NK-92 (cell line): ENCODE measurements around the gene MAGI1.
"Not testable (repeated sequence)": the region's sequence is repeated elsewhere in the genome, so short reads cannot be mapped to it uniquely, and the experiment has no call there.

Experiments used
- DNase-seq: peaks from one replicate; lab custom pipeline; 2025; ENCODE audit not compliant: unreplicated experiment; lab: John Stamatoyannopoulos, UW

Gene MAGI1

DNA sequence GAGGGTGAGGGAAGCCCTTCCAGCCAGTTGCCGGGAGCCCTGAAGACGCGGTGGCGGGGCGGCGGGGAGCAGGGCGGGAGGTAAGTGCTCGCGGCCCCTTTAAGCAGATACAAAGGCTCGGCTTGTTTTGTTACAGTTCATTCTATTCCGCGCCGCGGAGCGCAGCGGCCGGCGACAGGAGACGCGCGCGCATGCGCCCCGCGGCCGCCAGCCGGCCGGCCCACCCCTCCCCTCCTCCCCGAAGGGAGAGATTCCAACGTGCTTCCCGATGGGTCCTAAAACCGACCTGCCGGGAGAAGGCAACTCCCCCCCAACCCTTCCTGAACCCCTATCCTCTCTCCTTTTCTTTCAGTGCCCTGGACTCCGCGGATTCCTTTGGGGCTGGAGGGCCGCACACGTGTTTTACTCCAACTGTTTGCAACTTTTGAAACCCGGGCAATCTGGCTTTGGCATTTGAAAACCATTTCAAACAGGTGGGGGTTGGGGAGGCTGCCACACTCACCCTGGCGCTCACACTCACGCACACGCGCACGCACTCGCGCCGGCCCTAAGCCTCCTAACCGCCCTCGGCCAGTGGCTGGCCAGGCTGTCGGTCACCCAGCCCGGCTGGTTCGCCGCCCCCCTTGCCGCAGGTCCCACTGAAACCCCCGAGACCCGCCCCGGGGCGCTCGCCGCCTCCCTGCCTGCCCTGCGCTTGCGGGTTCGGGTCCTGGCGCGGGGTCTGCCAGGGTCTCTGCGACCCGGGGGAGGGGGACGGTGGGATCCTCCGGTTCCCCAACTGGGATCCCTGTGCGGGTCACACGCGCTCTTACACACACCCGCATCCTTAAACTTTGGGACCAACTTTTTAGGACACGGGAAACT is at the start of gene MAGI1:
Gene MAGI1 (minus strand): TSS at position 193 of the 864 bp plus-strand sequence. CDS start 610 bp downstream, outside the sequence.
- DNase-seq: no peak

DNA sequence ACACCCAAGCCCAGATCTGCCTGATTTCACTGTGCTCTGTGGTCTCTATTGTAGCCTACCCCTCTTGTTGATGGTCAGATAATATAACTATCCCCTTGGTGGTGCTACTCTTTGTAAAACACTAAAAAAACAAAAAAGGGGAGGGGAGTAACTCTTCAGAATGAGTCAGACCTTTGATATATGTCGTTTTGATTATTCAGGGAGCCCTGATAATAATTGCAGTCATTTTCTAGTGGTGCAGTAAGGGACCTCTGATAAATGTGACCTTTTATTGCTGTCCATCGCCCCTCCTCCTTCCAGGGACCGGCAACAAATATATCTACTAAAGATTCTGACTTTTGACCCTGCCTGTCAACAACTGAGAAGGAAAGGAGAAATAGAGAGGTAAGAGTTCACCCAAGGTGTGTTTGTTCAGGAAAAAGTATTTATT is 45.1 kb upstream of the MAGI1 start:
- no peak for DNase-seq

DNA sequence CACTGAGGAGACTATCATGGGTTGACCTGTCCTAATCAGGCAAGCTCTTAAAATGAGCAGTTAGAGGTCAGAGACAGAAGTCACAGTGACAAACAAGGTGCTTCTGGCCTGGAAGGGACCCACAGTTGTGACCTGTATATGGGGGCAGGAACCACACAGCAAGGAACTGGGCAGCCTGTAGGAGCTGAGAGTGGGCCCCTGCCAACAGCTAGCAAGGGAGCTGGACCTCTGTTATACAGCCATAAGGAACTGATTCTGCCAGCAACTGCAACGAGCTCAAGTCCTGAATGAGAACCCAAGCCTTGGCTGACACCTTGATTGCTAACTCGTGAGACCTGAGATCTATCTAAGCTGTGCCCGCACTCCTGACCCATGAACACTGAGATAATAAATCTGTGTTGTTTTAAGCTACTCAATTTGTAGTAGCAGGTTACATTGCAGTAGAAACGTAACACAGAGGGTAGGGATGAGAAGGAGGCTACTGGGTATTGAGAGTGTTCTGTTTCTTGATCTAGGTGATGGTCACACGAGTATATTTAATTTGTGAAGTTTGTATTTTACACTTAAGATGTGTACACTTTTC is 44.5 kb upstream of the MAGI1 start:
- no peak for DNase-seq

DNA sequence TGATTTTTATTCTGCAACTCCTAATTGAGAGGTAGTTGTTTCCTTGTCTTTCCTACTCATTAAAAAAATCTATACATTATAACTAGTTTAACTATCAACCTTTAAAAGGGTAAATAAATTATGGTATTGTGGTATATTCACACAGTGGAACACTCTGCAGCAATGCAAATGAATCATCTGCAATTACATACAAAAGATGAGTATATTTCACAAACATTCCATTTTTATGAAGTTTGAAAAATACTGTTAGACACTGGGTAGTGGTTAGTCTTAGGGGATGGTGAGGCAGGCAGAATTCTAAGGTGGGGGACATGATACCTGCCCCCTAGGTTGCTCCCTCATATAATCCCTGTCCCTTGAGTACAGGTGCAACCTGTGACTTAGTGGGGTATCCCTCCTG is 44.0 kb upstream of the MAGI1 start:
- DNase-seq: no peak

DNA sequence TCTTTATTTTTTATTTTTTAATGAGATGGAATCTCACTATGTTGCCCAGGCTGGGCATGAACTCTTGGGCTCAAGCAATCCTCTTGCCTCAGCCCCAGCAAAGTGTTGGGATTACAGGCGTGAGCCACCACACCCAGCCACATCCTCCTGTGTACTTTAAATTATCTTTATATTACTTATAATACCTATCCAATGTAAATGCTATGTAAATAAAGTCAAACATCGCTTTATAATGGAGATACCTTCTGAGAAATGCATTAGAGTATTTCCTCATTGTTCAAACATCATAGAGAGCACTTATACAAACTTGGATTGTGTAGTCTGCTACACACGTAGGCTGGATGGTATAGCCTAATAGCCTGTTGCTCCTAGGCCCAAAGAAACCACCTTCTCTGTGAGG is 41.4 kb upstream of the MAGI1 start:
- no peak for DNase-seq

DNA sequence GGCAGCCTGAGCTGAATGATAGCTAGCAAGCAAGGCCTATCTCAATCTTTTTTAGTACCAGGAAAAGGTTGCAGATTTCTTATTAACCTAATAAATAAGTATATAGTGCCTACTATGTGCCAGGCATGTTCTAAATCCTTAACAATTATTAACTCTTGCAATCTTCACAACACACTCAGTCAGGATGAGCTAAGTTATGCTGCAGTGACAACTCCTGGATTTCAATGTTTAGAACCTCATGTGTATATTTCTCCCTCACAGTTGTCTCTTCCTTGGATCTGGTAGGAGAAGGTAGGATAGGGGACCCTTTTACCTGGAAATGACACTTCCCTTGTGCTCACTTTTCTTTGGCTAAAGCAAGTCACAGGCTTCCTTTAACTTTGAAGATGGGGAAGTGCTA is 39.3 kb upstream of the MAGI1 start:
- DNase-seq: no peak

DNA sequence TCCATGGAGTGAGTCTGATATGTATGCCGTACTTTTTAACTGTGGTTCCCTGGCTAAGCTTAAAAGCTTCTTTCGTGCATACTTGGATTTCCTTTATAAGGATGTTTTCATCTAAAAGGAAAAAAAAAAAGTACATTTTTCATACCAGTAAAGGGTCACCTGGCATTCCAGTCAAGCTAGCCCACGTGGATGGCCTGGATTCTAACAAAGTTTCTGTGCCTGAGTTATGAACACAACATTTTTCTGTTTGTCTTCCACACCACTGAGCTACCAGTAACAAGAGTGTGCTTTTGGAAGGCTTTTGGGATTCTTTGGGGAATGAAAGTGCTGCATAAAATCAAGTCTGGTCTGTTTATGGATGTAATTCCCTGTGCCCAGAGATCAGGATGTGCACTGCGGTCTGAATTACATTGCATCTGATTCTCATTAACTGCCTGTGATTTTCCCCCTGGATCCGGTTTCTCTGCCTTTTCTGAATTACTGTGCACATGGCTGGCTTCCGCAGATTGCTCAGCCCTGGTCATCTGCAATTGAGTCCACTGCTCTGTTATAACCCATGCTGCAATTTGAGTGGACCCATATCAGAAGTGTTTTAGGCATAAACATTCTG is 38.2 kb upstream of the MAGI1 start:
- DNase-seq: no peak

DNA sequence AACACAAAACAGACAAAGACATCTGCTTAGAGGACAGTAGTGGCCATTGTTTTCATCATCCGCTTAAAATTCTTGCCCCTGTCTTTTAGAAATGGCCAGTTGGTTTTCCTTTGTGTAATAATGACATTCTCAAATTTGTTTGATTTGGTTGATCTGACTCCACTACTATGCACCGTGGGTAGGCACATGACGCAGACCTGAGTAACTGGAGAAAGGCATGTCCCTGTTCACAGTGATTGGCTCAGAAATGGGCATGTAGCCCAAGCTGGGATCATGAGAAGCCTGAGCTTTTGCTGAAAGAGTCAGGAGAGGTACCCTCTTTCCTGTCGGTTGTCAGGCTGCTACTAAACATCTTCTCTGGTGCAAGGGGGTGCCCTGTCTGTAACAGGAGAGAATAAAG is 36.6 kb upstream of the MAGI1 start:
- no peak for DNase-seq

DNA sequence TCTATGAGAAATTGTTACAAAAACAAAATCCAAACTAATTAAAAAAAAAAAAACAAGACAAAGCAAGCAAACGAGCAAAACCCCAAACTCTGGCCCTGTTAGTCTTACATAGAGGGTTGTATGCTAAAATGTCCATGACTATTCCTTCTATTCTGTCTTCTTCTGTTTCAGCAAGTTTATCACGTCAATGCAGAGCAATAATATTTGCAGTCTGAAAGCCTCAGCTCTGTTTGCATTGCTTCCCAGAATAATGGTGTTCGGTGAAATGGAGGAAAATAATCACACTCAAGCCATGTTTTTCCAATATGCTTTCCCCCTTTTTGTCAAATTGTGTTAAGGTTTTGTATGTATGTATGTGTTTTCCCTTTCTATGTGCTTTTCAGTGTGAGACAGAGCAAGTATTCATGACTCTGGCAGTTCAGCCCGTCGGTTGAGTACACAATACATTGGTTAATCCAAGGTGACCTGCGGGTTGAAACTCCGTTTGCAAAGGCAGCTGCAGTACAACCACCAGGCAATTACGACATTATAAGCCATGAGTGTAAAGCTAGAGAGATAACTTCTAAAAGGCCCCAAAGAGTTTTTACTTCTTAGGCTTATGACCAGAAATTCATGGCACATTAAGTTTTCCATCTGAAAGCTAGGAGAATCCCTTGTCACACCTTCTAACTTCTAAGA is 34.9 kb upstream of the MAGI1 start:
- no peak for DNase-seq

DNA sequence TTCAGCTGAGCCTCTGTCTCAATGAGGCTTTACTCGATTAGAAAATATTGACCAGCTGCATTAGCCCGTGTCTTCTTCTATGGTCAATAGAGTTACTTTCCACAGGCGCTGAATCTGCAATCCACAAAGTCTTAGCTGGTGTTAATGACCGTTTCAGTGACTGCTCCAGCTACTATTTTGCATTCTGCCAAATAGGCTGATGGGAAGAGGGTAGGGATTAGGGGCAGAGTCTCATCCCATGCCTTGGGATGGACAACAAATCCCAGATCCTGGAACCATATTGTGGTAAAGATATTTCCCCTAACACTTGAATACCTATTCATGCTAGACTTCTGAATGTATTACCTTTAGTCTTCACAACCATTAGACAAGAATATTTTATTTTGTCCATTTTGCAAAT is 29.5 kb upstream of the MAGI1 start:
- no peak for DNase-seq

DNA sequence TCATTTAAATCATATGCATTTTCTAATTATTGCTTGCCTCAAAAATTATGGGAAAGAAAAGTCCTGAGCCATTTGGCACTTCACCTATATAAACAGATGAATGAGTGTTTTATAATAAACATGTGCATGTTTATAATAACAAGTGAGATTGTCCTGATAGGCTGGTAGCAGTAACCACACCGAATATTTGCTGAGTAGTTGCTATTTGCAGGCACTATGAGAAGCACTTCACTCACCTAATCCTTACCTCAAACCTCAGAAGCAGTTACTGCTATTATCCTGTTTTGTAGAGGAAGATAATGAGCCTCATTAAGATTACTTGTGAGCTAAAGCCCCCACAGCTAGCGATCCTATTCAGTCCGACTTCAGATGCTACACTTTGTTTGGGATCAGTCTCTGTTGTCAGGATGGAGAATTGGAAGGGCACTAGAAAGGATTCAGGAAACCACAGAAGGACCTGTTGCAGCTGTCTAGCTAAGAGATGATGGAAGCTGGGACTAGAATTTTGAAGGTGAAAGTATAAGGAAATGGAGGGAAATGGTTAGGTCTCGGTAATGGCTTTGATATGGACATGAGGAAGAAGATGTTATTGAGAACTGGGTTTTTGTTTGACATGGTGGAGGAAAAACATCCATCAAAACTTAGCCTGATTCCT is 28.4 kb upstream of the MAGI1 start:
- DNase-seq: no peak

DNA sequence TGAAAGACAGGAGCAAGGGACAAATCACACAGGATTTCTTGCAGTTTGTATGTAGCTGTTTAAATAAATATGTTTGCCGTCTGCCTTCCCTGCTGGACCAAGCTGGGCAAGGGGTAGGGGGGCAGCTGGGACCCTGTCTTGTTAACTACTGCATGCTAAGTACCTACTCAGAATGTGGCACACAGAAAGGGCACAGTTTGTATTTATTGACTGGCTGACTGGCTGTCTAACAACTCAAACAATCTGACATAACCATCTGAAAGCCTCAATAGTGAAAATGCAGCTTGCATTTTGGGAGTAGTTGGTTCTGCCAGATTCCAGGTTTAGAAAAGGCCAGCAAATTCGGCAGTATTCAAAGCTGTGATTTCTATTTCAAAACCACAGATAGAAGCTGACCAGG is 16.6 kb upstream of the MAGI1 start:
- DNase-seq: no peak

DNA sequence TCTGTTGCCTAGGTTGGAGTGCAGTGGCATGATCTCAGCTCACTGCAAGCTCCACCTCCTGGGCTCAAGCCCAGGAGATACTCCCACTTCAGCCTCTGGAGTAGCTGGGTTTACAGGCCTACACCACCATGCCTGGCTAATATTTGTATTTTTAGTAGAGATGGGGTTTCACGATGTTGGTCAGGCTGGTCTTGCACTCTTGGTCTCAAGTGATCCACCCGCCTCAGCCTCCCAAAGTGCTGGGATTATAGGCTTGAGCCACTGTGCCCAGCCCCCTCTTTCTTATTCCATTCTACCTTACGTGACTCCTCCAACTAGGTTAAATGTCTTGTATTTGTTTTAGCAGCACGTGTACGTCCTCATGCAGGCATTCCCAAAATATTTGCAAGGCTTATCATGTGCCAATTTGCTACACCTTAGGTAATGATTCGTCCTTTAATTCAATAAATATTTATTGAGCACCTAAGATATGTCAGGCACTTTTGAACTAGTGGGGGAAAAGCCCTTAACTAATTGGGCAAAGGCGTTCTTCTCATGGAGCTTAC is 14.9 kb upstream of the MAGI1 start:
- DNase-seq: no peak

DNA sequence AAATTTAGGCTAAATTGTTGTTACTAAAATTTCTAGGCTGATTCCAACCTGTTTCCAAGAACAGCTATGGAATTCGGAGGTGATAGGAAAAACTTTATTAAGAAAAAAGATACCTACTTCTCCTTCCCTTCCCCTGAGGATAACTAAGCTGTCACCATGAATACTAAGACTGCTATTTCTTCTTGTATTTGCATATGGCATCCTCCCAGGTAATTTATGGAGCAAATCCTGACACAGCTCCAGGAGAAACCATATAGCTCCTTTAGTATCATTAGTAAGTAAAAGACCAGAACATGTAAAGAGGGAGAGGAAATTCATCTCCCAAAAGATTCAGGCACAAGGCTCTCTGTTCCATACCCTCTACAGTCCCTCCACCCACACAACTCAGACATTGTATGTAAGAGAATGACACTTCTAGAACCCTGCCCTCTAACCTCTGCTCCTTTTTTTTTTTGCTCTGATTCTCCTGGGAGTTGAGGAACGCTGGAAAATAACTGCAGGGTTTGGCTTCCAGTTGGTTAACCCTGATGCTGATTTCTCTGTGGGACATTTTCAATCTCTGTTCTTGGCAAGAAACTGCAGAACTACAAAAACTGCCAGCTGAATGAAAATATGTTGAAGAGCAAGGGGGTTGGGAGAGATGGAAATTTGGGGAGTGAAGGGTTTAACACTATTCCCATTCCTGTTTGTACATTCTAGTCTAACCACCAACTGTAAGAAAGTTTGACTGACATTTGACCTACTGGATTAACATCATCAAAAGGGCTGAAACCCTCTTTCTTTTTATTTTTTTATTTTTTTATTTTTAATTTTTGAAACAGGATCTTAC is 14.2 kb upstream of the MAGI1 start:
- no peak for DNase-seq

DNA sequence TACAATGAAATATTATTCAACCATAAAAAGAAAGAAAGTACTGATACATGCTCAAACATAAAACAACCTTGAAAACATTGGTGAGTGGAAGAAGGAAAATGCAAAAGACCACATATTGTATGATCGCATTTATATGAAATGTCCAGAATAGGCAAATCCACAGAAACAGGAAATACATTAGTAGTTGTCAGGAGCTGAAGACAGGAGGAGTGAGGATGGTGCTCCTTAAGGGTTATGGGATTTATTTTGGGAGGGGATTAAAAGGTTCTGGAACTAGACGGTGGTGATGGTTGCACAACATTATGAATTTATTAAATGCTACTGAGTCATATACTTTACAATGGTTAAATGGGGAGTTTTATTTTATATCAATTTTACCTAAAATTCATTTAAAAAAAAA is 12.1 kb upstream of the MAGI1 start:
- no peak for DNase-seq

DNA sequence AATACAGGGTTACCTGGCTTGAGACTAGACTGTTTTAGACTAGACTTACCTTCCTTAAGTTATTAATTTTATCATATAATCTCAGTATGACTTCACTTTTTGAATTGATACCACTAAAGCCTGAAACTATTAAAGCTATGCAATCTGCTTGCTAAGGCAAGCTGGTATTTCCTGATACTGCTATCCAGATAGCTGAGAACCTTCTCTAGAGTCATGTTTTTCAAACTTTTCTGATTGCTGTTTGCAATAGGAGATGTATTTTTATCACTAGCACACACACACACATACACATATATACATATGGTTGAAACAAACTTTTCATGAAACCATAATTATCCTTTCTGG is 9.3 kb upstream of the MAGI1 start:
- DNase-seq: no peak

DNA sequence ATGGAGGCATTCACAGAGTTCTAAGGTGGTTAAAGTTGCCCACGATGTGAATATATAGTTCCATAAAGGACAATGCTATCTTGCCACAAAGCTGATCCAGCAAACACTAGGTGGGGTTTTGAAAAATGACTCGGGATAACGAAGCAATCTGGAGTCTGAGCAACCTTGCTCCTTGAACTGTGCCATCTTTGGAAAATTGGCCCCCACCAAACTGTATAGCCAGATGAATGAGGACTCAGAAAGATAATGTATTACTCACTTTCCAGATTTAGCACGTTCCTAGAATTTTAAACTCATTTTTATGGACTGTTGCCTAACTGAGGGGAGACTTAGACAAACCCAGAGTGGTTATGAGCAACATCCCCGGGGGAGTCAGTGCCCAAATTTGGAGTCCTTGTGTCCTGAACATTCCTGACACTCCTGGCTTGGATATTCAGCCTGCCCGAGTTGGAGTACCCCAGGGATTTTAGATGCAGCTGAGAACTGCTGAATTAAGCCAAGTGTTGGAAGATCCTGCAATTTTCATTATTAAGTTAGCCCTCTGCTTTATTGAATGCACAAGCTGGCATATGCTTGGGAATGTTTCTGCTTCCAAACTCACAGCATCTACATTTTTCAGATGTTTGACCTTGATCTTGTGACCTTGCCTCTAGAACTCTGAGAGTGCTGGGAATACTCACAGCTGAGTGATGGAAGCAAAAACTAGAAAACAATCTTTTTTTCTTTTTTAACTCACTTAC is 8.8 kb upstream of the MAGI1 start:
- no peak for DNase-seq

DNA sequence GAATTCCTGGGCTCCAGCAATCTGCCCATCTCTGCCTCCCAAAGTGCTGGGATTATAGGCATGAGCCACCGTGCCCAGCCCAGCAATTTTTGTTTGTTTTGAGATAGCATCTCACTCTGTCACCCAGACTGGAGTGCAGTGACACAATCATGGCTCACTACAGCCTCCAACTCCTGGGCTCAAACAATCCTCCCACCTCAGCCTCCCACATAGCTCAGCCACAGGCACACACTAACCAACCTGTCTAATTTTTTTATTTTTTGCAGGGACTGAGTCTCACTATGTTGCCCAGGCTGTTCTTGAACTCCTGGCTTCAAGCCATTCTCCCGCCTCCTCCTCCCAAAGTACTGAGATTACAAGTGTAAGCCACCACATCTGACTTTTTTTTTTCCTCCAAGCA is 7.6 kb upstream of the MAGI1 start:
- DNase-seq: not testable (repeated sequence)

DNA sequence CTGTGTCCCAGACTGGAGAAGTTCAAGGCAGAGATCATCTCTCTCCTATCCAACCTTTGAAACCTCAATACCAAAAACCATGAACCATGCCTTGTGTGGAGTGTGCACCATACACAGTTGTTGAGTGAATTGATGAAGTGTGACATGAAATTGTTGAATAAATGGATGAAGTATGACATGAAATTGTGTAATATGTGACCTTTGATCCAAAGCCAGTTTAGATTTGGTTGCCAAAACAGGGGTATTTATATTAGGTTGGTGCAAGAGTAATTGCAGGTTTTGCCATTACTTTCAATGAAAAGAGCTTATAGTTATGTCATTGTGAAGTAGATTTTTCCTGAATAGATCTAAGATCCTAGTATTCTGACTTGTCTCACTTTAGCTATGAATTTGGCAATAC is 3.1 kb upstream of the MAGI1 start:
- no peak for DNase-seq

DNA sequence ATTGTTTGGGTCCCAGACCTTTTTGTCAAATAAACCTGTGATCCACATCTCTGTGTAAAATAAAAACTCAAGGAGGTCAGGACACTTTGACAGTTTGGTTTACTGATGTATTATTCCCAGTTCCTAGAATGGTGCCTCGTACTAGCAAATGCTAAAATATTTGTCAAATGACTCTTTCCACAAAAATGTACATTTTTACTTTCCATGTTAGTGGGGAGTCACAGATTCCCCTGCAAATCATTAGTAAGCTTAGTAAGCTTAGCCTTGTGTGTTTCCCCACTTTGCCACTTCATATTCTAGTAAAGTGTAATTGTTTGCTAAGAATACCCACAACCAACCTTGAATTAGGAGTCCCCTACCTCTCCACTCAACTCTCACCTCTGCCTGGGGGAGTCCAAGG is 2.4 kb upstream of the MAGI1 start:
- DNase-seq: no peak
